Osteoblast (primary cell): ENCODE data around the gene DPF3. TPM values are rescaled to one million over a fixed set of nuclear protein-coding genes. Genes with fewer than 3 reads are reported as not detected.

ENCODE experiments used
- DNase-seq: peaks from one replicate; pipeline ENCODE4 v3.0.0; 2011; ENCODE audit warnings: low spot score, mixed read lengths; ENCODE audit not compliant: insufficient read length; ENCODE audit errors: missing footprints
- H2AFZ ChIP-seq: 2 replicates; pipeline ENCODE4 v1.6.0; 2011; ENCODE audit warnings: mild to moderate bottlenecking, low read length
- H3K27ac ChIP-seq: 2 replicates; pipeline ENCODE4 v1.5.1; 2011; ENCODE audit warnings: mild to moderate bottlenecking, low read depth, low read length, moderate library complexity
- H3K27me3 ChIP-seq: 2 replicates; pipeline ENCODE4 v1.6.0; 2012; ENCODE audit warnings: mild to moderate bottlenecking, control low read depth, inconsistent platforms, low read length, moderate library complexity; ENCODE audit not compliant: insufficient read depth
- H3K36me3 ChIP-seq: 2 replicates; pipeline ENCODE4 v1.5.1; 2011; ENCODE audit warnings: mild to moderate bottlenecking, low read length, control low read depth, moderate library complexity; ENCODE audit not compliant: insufficient read depth
- H3K4me1 ChIP-seq: 2 replicates; pipeline ENCODE4 v1.5.1; 2011; ENCODE audit warnings: mild to moderate bottlenecking, low read length, control low read depth, moderate library complexity; ENCODE audit not compliant: insufficient read depth
- H3K4me2 ChIP-seq: 2 replicates; pipeline ENCODE4 v1.6.0; 2011; ENCODE audit warnings: mild to moderate bottlenecking, low read length; ENCODE audit not compliant: insufficient read depth
- H3K4me3 ChIP-seq: fragments of 200-600 bp; sonication (generic); 3 replicates; pipeline ENCODE4 v1.5.1; 2012; ENCODE audit warnings: mild to moderate bottlenecking, low read length, inconsistent platforms; ENCODE audit not compliant: insufficient read depth
- H3K79me2 ChIP-seq: 2 replicates; pipeline ENCODE4 v1.6.0; 2012; ENCODE audit warnings: mild to moderate bottlenecking, low read length, control low read depth, inconsistent platforms; ENCODE audit not compliant: insufficient read depth
- H3K9me3 ChIP-seq: 2 replicates; pipeline ENCODE4 v1.5.1; 2011; ENCODE audit warnings: low read depth, low read length, control low read depth
- H4K20me1 ChIP-seq: 2 replicates; pipeline ENCODE4 v1.6.0; 2012; ENCODE audit warnings: mild to moderate bottlenecking, low read length, control low read depth; ENCODE audit not compliant: insufficient read depth
- total RNA-seq: library from RNA; depleted of rRNA; stranded (reverse); fragments of >200 nt; gene quantifications from 2 replicates; pipeline ENCODE4 v1.2.3, GENCODE V29; 2012
- TF ChIP-seq, protein P1 (sequence below): IDR thresholded peaks from 2 replicates; pipeline ENCODE4 v1.5.1; 2011; ENCODE audit warnings: mild to moderate bottlenecking, low read depth, low read length, moderate library complexity; ENCODE audit errors: extremely low read depth

Gene DPF3
- total RNA-seq, 1 donor, result 1.8 TPM

DNA sequence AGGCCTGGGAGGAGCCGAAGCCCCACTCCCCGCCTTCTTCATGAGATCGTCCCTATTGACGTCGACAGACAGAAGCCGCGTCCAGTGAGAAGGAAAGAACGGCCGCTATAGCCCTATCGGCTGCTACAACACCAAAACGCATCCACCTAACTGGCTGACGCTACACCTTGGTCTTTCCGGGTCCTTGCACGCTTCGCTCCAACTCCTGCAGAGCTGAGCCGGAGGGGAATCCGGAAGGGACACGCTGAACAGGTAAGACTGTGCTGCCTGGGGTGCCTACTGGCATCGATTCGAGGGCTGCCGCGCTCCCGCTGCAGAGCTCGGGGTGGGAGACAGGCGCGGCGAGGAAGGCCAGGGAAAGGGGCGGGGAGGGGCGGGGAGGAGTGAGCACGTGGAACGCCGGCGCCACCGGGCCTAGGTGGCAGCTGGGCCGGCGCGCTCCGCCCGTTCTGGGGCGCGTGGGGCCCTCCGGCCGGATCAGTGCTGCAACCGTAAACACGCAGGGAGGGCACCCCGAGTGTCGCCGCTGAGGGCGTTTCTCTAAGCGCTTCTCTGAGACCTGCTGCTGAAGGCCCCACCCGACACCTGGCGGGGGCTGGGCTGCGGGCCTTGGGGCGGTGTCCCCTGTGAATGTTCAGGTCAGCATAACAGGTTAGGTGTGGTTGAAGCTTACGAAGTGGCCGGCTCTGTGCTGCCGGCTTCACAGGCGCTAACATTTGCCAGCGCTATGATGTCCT, 32.6 kb upstream of the DPF3 start, which contains the start of gene DCAF4:
Gene DCAF4 (plus strand): TSS at position 173 of the 737 bp plus-strand sequence. CDS start 11,515 bp downstream, outside the sequence.
- no peaks in the 10 kb centered on the region for H3K36me3 ChIP-seq
- TF ChIP-seq, protein P1, sequence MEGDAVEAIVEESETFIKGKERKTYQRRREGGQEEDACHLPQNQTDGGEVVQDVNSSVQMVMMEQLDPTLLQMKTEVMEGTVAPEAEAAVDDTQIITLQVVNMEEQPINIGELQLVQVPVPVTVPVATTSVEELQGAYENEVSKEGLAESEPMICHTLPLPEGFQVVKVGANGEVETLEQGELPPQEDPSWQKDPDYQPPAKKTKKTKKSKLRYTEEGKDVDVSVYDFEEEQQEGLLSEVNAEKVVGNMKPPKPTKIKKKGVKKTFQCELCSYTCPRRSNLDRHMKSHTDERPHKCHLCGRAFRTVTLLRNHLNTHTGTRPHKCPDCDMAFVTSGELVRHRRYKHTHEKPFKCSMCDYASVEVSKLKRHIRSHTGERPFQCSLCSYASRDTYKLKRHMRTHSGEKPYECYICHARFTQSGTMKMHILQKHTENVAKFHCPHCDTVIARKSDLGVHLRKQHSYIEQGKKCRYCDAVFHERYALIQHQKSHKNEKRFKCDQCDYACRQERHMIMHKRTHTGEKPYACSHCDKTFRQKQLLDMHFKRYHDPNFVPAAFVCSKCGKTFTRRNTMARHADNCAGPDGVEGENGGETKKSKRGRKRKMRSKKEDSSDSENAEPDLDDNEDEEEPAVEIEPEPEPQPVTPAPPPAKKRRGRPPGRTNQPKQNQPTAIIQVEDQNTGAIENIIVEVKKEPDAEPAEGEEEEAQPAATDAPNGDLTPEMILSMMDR, result no peak
- peak within 1 kb of the TSS; percentile 91 for H3K27ac ChIP-seq
- peak within 1 kb of the TSS; percentile 83 for H3K4me3 ChIP-seq
- peaks cover 31% of the 10 kb centered on the region for H3K79me2 ChIP-seq
- no peaks in the 10 kb centered on the region for H3K4me1 ChIP-seq
- peak; percentile 99 for DNase-seq
- H4K20me1 ChIP-seq, result no peaks in the 10 kb centered on the region
- H3K9me3 ChIP-seq, result no peaks in the 10 kb centered on the region
- peak within 1 kb of the TSS; percentile 93 for H2AFZ ChIP-seq
- H3K4me2 ChIP-seq, result peak within 1 kb of the TSS; percentile 96
- no peaks in the 10 kb centered on the region for H3K27me3 ChIP-seq

DNA sequence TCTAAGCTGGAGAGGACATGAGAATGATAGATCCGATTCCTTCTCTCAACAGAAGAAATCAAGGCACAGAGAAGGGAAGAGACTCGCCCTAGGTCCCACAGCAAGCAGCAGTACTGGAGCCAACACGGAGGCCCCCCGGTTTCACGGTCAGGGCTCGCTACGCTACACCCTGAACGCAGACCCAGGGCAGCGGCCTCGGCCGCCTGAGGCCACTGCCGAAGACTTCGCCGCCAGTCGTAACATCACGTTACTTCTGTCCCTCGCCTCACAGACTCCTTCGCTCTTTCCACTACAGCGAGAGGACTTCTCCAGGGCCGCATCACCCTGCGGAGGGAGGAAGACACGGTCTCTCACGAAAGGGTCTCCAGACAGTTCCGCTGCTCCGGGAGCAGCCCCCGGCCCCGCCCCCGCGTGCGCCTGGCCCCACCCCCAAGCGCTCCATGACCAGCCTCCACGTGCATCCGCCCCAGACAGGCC, 32.0 kb upstream of the DPF3 start:
- DNase-seq, result peak; percentile 87
- peak overlapping the region; percentile 96 for H3K4me2 ChIP-seq
- peaks cover 26% of the 10 kb centered on the region for H3K79me2 ChIP-seq
- TF ChIP-seq, protein P1, result no peak
- H3K27ac ChIP-seq, result peak overlapping the region; percentile 49
- H3K4me1 ChIP-seq, result no peaks in the 10 kb centered on the region
- no peaks in the 10 kb centered on the region for H4K20me1 ChIP-seq
- H3K36me3 ChIP-seq, result no peaks in the 10 kb centered on the region
- peak overlapping the region; percentile 93 for H2AFZ ChIP-seq
- no peaks in the 10 kb centered on the region for H3K9me3 ChIP-seq
- peak overlapping the region; percentile 83 for H3K4me3 ChIP-seq
- no peaks in the 10 kb centered on the region for H3K27me3 ChIP-seq

DNA sequence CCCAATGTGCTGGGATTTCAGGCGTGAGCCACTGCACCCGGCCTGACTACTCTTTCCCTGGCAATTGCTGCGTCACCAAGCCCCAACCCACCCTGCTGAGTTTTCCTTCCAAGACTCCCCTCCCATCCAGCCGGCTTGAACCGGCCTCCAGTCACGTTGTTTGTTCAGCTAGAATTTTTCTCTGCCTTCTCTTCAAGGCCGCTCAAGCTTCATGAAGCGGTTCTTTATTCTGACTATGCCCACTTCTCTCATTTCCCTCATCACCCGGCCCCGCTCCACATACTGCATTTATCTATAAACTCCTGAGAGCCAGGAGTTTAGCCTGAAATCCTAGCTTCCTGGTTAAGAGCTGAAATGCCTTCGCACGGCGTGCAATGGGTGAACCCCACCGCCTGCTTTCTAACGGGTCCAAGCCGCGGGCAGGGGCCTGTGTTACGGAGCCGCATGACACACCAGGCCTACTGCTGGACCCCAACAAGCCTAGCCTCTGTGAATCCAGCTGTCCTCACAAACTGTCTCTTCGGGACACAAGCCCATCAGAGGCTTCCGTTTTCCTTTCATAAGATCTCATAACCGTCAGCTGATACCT, 31.4 kb upstream of the DPF3 start:
- Histone ChIP-seq H3K9me3 (no peaks in the 10 kb centered on the region), H3K36me3 (no peaks in the 10 kb centered on the region), H3K79me2 (peaks cover 20% of the 10 kb centered on the region), H3K27ac (peak overlapping the region; percentile 49), H2AFZ (peak overlapping the region; percentile 93), H3K27me3 (no peaks in the 10 kb centered on the region), H3K4me1 (no peaks in the 10 kb centered on the region), H4K20me1 (no peaks in the 10 kb centered on the region), H3K4me3 (peak overlapping the region; percentile 83), H3K4me2 (peak overlapping the region; percentile 80)
- TF ChIP-seq, protein P1, result no peak
- DNase-seq, result no peak

DNA sequence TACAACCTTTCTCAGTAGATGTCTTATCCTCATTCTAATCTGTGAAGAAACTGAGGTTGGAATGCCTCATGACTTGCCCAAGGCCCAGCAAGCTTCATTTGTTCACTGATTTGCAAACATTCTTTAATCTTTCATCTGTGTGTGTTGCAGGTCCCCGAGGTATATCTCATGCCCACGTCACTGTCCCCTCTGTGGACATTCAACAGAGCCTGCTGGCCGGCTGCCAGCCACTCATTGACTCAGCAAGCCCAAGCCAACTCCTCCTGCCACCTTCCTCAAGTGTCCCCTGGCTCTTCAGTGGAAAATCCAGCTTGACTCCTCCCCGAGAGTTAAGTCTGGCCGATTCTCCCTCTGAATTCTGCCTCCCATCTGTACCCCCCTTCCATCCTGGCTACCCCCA, 30.4 kb upstream of the DPF3 start:
- H3K27me3 ChIP-seq, result peaks cover 4% of the 10 kb centered on the region
- no peak overlapping the region for H3K4me2 ChIP-seq
- H4K20me1 ChIP-seq, result no peaks in the 10 kb centered on the region
- no peaks in the 10 kb centered on the region for H3K4me1 ChIP-seq
- H2AFZ ChIP-seq, result no peak overlapping the region
- peaks cover 11% of the 10 kb centered on the region for H3K79me2 ChIP-seq
- TF ChIP-seq, protein P1, result no peak
- no peaks in the 10 kb centered on the region for H3K9me3 ChIP-seq
- no peak overlapping the region for H3K27ac ChIP-seq
- H3K36me3 ChIP-seq, result no peaks in the 10 kb centered on the region
- DNase-seq, result no peak
- H3K4me3 ChIP-seq, result no peak overlapping the region
